HG03439 (cell line): ENCODE results near the gene PCMTD2.

Experiments
- ATAC-seq: cut with Tn5 transposase; IDR thresholded peaks from one replicate; pipeline ENCODE4 v1.9.1; 2021; ENCODE audit warnings: mild to moderate bottlenecking, moderate library complexity; ENCODE audit not compliant: unreplicated experiment

Gene PCMTD2

GRCh38 chr20:64254571-64255360 lies 782 bp upstream of the PCMTD2 start:
- no peak for ATAC-seq

DNA sequence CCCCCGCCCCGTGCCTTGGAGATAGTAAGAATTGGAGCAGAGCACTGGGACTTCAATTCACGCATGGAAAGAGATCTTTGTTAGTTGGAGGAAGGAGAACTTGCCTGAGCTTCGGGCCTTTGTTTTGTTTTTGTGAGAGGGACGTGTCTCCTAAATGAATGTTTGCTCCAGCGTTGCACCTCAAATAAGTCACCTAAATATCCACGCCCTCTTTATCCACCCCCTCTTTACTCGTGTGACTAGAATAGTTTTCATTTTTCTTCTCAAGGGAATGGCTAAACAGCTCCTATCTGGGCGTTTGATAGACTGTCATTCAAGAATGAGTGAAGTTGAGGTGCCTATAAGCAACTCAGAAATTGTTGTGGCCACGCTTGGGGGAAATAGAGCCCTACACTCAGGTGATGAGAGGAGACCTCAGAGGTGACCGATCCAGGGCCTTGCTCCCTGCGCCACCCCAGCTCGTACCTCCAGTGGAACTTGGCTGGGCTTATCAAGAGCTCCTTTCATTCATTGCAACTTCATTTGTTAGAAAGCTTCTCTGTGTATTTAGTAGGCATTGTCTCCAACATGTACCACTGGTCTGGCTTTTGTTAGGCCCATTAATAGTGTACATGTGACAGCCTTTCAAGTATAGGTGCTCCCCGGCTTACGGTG lies 861 bp downstream of the PCMTD2 start:
- no peak for ATAC-seq

DNA sequence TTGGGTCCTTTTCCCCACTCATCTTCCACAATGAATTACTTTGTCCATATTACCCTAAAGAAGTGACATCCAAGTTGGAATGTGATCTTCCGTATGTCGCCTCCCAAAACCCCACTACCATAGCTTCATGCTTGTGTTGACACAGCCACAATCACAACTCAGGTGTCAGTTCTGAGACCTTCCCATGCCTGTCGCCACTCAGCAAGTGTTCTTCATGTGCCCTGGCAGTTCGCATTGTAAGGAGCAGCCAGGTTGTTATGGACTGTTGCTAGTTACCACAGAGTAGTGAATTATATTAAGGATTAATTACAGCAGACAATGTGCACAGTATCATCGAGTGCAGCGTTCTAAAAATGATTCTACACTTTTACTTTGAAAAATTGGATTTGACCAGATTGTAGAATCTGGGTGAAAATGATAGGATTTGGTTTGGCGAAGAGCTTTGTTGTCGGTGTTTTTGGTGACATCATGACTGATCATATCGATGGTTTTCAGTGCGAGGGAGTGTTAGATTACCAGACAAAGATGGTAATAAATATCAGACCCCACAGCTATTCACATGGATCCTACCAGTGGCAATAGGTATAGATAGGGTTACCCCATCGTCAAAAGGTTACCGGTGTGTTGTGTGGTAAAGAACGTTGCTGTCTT lies 1.7 kb downstream of the PCMTD2 start:
- no peak for ATAC-seq

DNA sequence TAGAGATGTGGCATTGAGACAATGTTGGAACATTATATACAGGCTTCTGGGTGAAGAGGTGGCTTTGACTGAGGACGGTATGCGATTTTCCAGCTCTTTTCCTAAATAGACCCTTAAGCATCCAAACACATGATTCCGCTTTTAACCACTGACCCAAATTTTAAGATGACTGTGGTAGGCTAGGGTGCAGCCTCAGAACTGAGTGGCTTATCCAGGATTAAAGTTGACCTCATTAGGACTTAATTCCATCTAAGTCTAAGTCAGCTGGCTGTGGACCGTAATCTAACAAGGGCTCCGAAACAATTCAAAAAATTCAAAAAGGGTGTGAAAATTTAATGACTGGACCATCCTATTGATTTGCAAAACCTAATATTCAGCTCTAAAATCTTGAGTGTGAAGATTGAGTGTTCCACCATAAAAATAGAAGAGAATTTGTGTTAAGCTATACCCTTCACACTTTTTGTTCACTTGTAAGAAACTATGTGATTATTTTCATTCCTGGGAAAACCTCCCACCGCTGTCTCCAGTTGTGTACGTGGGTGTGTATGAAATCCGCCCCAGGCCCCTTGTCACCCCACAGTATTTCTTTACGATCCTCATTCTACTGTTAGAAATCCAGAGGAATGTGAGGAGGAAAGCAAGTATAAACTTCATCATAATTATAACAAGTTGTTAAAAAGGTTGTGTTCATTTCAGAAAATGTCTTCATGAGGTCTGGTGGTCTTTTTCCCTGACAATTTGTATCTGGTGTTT lies 2.7 kb downstream of the PCMTD2 start:
- no peak for ATAC-seq

- ATAC-seq: no peak
Observed at GRCh38 chr20:64260239-64260638, 4.7 kb downstream of the PCMTD2 start.

GRCh38 chr20:64261138-64261537 lies 5.6 kb downstream of the PCMTD2 start:
- ATAC-seq: no peak

DNA sequence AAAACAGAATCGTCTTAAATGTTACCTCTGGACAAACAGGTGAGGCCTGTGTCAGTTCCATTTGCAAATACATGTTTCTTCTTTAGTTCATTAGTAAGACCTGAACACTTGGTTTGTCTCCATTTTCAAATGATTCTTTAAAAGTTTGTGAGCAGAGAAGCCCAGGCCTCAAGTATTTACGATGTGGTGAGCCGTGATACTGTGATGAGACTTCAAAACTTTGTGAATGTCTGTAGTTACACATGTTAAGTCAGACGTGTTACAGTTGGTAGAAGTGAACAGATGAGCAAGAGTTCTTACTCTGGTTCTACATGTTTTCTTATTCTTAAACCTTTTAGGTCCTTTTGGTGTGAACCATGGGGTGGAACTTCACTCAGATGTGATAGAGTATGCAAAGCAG lies 8.5 kb downstream of the PCMTD2 start:
- ATAC-seq: no peak

GRCh38 chr20:64265201-64265600 lies 9.7 kb downstream of the PCMTD2 start:
- no peak for ATAC-seq

DNA sequence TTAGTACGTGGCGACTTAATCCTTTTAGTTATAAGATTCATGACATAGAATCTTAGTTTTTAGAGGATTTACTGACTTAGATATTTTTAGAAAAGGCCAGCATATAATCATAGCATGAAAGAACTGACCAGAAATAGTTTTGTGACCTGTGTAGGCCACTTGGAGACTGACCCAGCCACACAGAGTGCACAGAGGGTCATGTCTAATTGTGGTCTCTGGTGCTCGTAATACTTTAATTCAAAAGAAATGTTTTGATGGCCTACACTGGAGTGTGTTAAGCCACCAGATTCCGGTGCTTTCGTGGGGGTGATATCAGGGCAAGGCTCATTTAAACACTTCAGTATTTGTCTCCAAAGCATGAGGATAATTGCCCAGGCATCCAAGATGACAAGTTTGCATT lies 11.4 kb downstream of the PCMTD2 start:
- ATAC-seq: no peak

GRCh38 chr20:64268174-64268573 lies 12.6 kb downstream of the PCMTD2 start:
- ATAC-seq: no peak

DNA sequence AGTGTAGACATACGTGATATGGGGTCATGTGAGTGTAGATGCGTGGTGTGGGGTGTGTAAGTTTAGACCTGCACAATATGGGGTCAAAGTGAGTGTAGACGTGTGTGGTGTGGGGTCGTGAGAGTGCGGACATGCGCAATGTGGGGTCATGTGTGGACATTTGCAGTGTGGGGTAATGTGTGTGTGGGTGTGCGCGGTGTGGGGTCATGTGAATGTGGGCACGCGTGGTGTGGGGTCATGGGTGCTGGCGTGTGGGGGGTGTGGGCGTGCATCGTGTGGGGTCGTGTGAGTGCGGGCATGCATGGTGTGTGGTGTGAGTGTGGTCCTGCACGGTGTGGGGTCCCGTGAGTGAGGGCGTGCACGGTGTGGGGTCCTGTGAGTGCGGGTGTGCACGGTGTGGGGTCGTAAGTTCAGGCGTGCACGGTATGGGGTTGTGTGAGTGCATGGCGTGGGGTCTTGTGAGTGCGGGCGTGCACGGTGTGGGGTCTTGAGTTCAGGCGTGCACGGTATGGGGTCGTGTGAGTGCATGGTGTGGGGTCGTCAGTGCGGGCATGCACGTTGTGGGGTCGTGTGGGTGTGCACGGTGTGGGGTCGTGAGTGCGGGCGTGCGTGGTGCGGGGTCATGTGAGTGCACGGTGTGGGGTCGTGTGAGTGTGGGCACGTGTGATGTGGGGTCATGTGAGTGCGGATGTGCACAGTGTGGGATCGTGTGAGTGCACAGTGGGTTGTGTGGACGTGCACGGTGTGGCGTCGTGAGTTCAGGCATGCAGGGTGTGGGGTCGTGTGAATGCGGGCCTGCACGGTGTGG lies 14.3 kb downstream of the PCMTD2 start:
- ATAC-seq: no peak

GRCh38 chr20:64271636-64272035 lies 16.1 kb downstream of the PCMTD2 start:
- no peak for ATAC-seq

DNA sequence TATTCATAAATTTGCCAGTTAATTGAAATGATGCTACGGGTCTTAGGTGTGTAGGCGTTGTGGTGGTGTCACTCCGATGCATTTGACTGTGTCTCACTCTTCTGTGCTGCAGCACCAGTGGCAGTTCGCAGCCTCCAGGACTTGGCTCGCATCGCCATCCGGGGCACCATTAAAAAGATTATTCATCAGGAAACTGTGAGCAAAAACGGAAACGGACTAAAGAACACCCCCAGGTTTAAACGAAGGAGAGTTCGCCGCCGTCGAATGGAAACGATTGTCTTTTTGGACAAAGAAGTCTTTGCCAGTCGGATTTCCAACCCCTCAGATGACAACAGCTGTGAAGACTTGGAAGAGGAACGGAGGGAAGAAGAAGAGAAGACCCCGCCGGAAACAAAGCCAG lies 17.6 kb downstream of the PCMTD2 start:
- no peak for ATAC-seq

- no peak for ATAC-seq
Observed at GRCh38 chr20:64276817-64277216, 21.3 kb downstream of the PCMTD2 start.

- no peak for ATAC-seq
Observed at GRCh38 chr20:64277571-64278316, 22.2 kb downstream of the PCMTD2 start.

- ATAC-seq: no peak
Observed at GRCh38 chr20:64278317-64278681, 22.8 kb downstream of the PCMTD2 start.

- ATAC-seq: no peak
Observed at GRCh38 chr20:64279826-64280459, 24.4 kb downstream of the PCMTD2 start.

- ATAC-seq: no peak
Observed at GRCh38 chr20:64280460-64280843, 24.9 kb downstream of the PCMTD2 start.

DNA sequence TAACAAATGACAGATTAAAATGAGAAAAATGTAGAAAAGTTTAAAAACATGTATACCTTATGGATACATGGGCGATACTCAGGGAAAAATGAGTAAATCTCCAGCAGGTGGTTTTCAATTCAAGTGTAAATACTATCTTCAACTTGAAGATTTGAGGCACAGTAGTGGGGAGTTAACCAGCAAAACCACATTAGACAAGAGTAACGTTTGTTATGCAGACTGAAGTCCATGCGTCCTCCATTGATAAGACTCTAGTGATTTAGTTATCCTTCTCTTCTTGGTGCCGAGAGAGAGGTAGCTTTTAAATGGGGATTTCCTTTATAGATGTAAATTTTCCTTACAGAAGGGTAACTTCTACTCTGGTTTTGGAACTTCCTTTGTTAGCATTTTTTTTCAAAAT lies 28.1 kb downstream of the PCMTD2 start:
- ATAC-seq: no peak
